GM18499 (cell line): Measurements from ENCODE around the gene XRCC4.
A peak's percentile ranks its signal among the peaks of the same experiment; 100 is the strongest.
"Not testable (repeated sequence)": the region's sequence is repeated elsewhere in the genome, so short reads cannot be mapped to it uniquely, and the experiment has no call there.

ENCODE experiments used
- ATAC-seq: cut with Tn5 transposase; IDR thresholded peaks from one replicate; pipeline ENCODE4 v1.9.1; 2021; ENCODE audit warnings: moderate number of reproducible peaks; ENCODE audit not compliant: insufficient read depth, unreplicated experiment

XRCC4 gene

DNA sequence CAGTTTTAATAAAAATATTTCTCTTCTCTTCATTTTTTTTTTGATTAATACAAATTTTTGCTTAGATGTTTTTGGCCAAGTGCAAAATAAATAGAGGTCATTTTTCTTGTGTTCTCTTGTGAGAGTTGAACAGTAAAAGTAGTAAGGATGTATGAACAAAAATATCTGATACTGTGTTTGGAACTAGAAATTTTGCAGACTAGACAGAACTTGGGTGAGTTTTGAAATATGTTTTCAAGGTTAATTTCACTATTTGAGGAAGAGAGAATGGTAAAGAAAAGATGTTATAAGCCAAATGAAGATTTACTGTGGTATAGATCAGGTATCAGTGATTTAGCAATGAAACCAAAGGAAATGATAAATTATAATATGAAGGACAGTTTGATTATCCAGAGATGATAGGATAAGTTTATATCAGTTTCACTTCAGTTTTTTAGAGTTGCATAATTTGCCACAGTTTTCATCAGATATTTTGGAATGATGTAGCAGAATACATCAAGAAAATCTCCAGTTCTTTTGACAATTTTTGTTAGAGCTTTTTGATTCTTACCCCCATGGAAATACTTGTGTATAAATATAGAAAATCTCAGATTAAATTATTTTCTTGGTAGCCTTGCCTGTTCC lies 246.3 kb downstream of the XRCC4 start:
- no peak for ATAC-seq

GRCh38 chr5:83331842-83332241 lies 254.5 kb downstream of the XRCC4 start:
- no peak for ATAC-seq

- ATAC-seq, result no peak
Observed at GRCh38 chr5:83337453-83338035, 260.2 kb downstream of the XRCC4 start.

DNA sequence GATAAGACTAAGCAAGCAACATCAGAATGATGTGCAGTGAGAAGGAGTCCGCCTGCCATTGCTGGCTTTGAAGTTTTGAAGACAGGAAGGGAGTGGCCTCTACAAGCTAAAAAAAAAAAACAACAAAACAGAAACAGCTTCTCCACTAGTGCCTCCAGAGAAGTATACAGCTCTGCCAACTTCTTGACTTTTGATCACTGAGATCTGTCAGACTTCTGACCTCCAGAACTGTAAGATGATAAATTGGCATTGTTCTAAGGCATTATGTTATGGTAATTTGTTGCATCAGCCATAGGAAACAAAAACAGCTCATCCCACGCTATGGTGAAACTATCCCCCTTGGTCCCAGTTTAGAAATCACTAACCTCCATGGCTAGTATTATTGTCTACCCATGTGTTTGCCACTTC lies 263.2 kb downstream of the XRCC4 start:
- no peak for ATAC-seq

DNA sequence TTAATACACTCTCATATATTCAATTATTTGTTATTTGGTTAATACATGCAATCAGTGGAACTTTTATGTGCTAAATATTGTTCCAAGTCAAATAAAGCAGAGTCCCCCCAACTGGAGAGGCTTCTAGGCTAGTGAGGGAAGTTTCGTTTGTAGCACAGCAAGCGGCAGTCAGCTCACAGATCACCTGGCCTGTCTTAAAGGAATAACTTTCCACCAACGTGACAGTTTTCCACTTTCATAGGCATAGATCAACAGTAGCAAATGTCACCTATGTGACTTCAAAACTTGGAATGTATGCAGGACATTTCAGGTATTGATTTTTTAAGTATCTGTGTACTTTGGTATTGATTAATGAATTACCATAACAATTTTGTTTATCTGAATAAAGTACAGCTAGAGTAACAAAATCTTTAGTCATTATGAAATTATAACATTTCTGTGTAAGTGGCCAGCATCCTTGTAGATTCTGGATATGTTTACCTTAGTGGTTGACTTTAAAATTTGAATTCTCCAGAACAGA lies 264.5 kb downstream of the XRCC4 start:
- ATAC-seq, result no peak

GRCh38 chr5:83342465-83342864 lies 265.1 kb downstream of the XRCC4 start:
- no peak for ATAC-seq

- no peak for ATAC-seq
Observed at GRCh38 chr5:83343299-83343698, 266.0 kb downstream of the XRCC4 start.

DNA sequence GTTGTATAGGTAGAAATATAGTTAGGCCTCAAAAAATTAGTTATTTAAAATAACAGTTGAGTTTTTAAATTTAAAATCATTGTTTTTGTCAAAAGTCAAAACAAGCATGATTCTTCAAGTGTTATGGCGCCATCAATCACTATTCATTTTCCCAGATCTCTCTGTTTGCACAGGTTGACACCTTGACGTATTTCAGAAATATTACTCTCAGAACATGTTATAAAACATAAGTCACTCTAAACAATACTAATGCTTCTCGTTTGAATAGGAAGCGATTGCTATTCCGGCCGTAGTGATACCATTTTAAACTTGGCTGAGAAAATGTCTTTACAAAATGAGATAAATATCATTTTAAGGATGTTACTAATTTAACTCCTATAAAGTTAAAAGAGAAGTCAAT lies 268.1 kb downstream of the XRCC4 start:
- no peak for ATAC-seq

GRCh38 chr5:83348281-83348780 lies 271.0 kb downstream of the XRCC4 start:
- no peak for ATAC-seq

DNA sequence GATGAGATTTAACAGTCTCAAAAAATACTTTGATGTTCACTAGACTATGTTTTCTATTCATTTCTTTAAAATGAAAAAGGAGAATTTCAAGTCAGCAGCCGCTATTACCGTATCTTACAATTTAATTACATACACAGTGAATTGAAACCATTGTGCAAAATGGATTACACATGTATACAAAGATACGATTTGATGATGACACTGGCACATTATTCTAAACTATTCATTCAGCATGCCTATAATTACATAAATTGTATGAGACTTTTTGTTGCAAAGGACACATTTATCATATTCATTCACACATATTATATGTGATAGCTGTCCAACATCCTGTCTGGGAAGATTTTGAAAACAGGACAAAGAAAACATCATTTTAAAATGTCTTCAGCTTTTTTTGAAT lies 275.9 kb downstream of the XRCC4 start:
- ATAC-seq, result no peak

DNA sequence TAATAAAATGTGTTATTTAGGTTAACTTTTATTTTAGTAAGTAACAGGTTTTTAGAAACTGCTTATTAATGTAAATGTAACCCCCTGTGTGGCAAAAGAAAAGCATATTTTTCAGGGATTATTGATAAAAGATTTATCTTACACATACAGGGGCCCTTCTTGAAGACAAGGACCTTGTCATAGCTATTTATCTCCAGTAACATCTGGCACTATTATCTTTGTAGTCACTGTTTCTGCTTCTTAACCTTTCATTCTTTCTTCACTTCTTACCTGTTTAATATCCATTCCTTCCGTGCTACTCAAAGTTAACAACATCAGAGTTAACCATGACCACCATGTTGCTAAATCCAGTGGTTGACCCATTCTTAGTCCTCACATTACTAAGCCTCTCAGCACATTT lies 276.4 kb downstream of the XRCC4 start:
- no peak for ATAC-seq

- ATAC-seq, result no peak
Observed at GRCh38 chr5:83354958-83355357, 277.6 kb downstream of the XRCC4 start.

- not testable (repeated sequence) for ATAC-seq
Observed at GRCh38 chr5:83355482-83356014, 278.2 kb downstream of the XRCC4 start.

DNA sequence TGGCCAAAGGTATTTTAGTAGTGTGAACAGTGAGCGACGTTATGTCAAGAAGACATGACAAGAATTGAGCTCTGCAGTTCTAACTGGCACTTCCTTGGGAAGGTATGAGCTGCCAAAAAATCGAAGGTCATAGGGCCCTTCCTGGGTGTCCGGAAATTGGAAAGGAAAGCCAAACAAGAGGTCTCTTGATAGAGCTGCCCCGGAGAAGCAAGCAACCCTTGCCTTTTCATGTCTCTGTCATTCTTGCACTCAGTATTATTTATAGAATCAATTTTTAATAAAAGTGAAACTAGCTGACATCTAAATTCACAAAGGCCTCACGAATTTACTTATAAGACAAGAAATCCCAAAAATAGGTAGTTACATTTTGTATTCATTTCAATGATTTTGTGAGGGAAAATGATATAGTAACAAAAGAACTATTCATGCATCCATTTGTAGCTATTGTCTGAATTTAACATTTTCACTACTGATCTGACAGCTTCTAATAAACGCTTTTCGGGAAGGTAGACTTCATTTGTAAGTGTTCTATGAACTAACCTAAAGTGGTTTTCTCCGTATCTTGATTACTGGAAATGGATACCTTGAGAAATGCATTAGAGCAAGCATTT lies 280.4 kb downstream of the XRCC4 start:
- no peak for ATAC-seq

DNA sequence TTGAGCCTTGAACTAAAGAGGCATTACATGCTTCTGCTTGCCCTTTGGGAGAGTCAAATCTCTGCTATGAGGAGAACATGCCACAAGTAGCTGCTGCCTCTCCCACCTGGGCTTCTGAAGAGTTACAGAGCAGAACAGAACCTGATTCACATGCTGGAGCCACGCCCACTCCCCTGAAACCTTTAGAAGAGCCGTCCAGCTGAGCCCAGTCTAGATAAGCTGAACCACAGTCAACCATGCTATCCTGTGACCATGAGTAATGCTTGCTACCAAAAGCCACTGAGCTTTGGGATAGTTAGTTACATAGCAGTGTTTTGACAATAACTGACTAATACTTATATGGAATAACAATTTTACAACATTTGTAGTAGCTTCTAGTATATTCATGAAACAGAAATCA lies 283.2 kb downstream of the XRCC4 start:
- ATAC-seq, result no peak

- no peak for ATAC-seq
Observed at GRCh38 chr5:83362526-83362925, 285.2 kb downstream of the XRCC4 start.

- ATAC-seq, result no peak
Observed at GRCh38 chr5:83363111-83363885, 286.0 kb downstream of the XRCC4 start.

GRCh38 chr5:83363886-83364275 lies 286.5 kb downstream of the XRCC4 start:
- no peak for ATAC-seq

DNA sequence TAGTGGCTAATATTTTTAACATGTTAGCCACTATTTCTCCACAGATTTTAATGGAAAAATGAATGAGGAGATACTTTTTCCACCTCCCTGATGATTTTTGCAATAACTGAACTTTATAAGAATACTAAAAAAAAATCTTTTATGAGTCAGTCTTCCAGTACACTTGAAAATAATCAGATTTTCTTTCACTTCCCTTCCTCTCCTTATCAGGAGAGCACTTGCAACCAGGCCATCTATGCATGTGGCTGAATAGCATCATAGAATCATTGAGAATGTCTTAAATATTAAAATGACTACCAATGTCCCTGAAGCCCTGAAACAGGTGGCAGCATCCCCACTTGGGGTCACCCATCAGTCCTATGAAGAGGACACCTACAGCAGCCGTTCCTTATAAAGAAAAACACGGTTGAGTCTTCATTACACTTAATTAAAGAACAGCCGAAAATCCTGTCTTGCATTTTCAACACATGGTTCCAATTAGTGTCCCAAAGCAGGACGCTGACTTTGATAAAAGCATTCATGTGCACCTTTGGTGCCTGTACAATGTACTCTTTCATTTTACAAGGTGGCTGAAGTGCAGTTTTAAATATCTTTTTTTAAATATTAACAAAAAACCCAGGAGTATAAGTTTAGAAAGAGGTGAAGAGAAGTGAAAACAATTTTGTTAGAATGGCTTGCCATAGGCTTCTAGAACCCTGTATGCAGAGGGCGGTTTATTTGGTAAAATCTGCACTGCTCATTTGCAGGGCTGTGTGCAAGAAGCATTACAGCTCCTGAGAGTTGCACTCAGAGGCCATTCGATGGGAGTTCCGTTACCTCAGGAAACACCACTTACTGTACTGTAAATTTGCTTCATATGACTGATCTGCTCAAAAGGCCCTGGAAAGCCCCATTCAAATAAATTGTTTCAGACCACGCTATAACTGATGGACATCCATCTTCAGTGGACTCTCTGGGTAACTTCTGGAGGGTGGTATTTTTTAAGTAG lies 287.3 kb downstream of the XRCC4 start:
- peak; percentile 39 for ATAC-seq
